ENCODE measurements around the gene GNAO1.

DNA sequence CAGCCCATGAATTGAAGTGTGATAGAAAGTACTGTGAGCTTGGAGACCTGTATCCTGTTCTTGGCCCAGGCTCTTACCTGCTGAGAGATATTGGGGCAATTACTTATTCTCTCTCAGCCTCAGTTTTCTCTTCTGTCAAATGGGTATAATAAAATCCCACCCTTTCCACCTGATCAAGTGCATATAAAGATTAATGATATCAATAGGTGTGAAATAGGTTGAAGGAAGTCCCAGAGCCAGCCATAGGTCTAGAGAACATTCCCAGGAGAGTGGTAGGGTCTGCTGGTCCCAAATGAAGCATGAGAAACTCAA is 81.2 kb downstream of the GNAO1 start:
- TF ChIP-seq FOXK1 (CRISPR knock-in tag; IDR thresholded peaks at IDR 0.05; ENCODE audit: borderline replicate concordance): no peak
- TF ChIP-seq, protein P1, sequence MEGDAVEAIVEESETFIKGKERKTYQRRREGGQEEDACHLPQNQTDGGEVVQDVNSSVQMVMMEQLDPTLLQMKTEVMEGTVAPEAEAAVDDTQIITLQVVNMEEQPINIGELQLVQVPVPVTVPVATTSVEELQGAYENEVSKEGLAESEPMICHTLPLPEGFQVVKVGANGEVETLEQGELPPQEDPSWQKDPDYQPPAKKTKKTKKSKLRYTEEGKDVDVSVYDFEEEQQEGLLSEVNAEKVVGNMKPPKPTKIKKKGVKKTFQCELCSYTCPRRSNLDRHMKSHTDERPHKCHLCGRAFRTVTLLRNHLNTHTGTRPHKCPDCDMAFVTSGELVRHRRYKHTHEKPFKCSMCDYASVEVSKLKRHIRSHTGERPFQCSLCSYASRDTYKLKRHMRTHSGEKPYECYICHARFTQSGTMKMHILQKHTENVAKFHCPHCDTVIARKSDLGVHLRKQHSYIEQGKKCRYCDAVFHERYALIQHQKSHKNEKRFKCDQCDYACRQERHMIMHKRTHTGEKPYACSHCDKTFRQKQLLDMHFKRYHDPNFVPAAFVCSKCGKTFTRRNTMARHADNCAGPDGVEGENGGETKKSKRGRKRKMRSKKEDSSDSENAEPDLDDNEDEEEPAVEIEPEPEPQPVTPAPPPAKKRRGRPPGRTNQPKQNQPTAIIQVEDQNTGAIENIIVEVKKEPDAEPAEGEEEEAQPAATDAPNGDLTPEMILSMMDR (IDR thresholded peaks at IDR 0.05 in 2 of 3, conservative IDR thresholded peaks at IDR 0.05 in 1 of 3; ENCODE audit: insufficient read depth in 2 of 3, low read depth in 1 of 3, low read length in 3 of 3): no peak
- no peak for TF ChIP-seq E2F4 (CRISPR knock-in tag; IDR thresholded peaks at IDR 0.05; ENCODE audit: low read depth)
- TF ChIP-seq HBP1 (CRISPR knock-in tag; IDR thresholded peaks at IDR 0.05): no peak
- no peak for TF ChIP-seq ZBTB11 (CRISPR knock-in tag; IDR thresholded peaks at IDR 0.05)
- no peak for TF ChIP-seq POLR2A (conservative IDR thresholded peaks at IDR 0.05)
- no peak for TF ChIP-seq HNRNPLL (IDR thresholded peaks at IDR 0.05; ENCODE audit: low read depth, low read length, poor library complexity, severe bottlenecking)
- TF ChIP-seq PBX2 (CRISPR knock-in tag; IDR thresholded peaks at IDR 0.05; ENCODE audit: low read depth): no peak
- no peak for TF ChIP-seq PBX2 (tag; conservative IDR thresholded peaks at IDR 0.05; ENCODE audit: low read depth)
- TF ChIP-seq, protein P2, sequence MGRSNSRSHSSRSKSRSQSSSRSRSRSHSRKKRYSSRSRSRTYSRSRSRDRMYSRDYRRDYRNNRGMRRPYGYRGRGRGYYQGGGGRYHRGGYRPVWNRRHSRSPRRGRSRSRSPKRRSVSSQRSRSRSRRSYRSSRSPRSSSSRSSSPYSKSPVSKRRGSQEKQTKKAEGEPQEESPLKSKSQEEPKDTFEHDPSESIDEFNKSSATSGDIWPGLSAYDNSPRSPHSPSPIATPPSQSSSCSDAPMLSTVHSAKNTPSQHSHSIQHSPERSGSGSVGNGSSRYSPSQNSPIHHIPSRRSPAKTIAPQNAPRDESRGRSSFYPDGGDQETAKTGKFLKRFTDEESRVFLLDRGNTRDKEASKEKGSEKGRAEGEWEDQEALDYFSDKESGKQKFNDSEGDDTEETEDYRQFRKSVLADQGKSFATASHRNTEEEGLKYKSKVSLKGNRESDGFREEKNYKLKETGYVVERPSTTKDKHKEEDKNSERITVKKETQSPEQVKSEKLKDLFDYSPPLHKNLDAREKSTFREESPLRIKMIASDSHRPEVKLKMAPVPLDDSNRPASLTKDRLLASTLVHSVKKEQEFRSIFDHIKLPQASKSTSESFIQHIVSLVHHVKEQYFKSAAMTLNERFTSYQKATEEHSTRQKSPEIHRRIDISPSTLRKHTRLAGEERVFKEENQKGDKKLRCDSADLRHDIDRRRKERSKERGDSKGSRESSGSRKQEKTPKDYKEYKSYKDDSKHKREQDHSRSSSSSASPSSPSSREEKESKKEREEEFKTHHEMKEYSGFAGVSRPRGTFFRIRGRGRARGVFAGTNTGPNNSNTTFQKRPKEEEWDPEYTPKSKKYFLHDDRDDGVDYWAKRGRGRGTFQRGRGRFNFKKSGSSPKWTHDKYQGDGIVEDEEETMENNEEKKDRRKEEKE (IDR thresholded peaks at IDR 0.05; ENCODE audit: borderline replicate concordance in 1 of 2, control insufficient read depth in 1 of 2, low read depth in 2 of 2, low read length in 1 of 2): no peak
- TF ChIP-seq, protein P3, sequence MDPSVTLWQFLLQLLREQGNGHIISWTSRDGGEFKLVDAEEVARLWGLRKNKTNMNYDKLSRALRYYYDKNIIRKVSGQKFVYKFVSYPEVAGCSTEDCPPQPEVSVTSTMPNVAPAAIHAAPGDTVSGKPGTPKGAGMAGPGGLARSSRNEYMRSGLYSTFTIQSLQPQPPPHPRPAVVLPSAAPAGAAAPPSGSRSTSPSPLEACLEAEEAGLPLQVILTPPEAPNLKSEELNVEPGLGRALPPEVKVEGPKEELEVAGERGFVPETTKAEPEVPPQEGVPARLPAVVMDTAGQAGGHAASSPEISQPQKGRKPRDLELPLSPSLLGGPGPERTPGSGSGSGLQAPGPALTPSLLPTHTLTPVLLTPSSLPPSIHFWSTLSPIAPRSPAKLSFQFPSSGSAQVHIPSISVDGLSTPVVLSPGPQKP (CRISPR knock-in tag; IDR thresholded peaks at IDR 0.05): no peak
- no peak for TF ChIP-seq ATF3 (IDR thresholded peaks at IDR 0.05)
- no peak for TF ChIP-seq ATF3 (CRISPR knock-in tag; conservative IDR thresholded peaks at IDR 0.05)
